Epithelial cell of prostate (primary cell): ENCODE measurements around the gene WDR77.

Experiments used
- DNase-seq: peaks from one replicate; pipeline ENCODE4 v3.0.0-alpha.2; 2011; ENCODE audit warnings: low read depth, low spot score
- H3K27ac ChIP-seq: fragments of 450-650 bp; 2 replicates; pipeline ENCODE4 v1.5.1; 2017; ENCODE audit warnings: mild to moderate bottlenecking

WDR77 gene

GRCh38 chr1:111470596-111470995, 21.5 kb upstream of the WDR77 start:
- no peak overlapping the region for H3K27ac ChIP-seq
- no peak for DNase-seq

GRCh38 chr1:111469539-111469938, 20.5 kb upstream of the WDR77 start:
- DNase-seq: no peak
- H3K27ac ChIP-seq: no peak overlapping the region

- H3K27ac ChIP-seq: no peak overlapping the region
- DNase-seq: no peak
Observed at GRCh38 chr1:111468717-111469100, 19.7 kb upstream of the WDR77 start.

- DNase-seq: no peak
- no peak overlapping the region for H3K27ac ChIP-seq
Observed at GRCh38 chr1:111467865-111468716, 19.0 kb upstream of the WDR77 start.

- no peak overlapping the region for H3K27ac ChIP-seq
- no peak for DNase-seq
Observed at GRCh38 chr1:111466480-111466879, 17.4 kb upstream of the WDR77 start.

- H3K27ac ChIP-seq: no peak overlapping the region
- DNase-seq: no peak
Observed at GRCh38 chr1:111465754-111466153, 16.7 kb upstream of the WDR77 start.

GRCh38 chr1:111463029-111463683, 14.1 kb upstream of the WDR77 start:
- DNase-seq: no peak
- no peak overlapping the region for H3K27ac ChIP-seq

GRCh38 chr1:111462370-111463028, 13.4 kb upstream of the WDR77 start:
- H3K27ac ChIP-seq: no peak overlapping the region
- DNase-seq: no peak

GRCh38 chr1:111461765-111462164, 12.7 kb upstream of the WDR77 start:
- no peak for DNase-seq

GRCh38 chr1:111455642-111456031, 6.6 kb upstream of the WDR77 start:
- no peak overlapping the region for H3K27ac ChIP-seq
- DNase-seq: no peak

More at GRCh38 chr1:111461765-111462164, 12.7 kb upstream of the WDR77 start:
- no peak overlapping the region for H3K27ac ChIP-seq

- DNase-seq: no peak
- no peak overlapping the region for H3K27ac ChIP-seq
Observed at GRCh38 chr1:111454859-111455641, 6.0 kb upstream of the WDR77 start.

- DNase-seq: no peak
- no peak overlapping the region for H3K27ac ChIP-seq
Observed at GRCh38 chr1:111453706-111454105, 4.7 kb upstream of the WDR77 start.

- DNase-seq: no peak
- no peak overlapping the region for H3K27ac ChIP-seq
Observed at GRCh38 chr1:111452581-111452980, 3.5 kb upstream of the WDR77 start.

GRCh38 chr1:111450185-111450584, 1.1 kb upstream of the WDR77 start:
- H3K27ac ChIP-seq: no peak overlapping the region

GRCh38 chr1:111449703-111450017, 604 bp upstream of the WDR77 start:
- H3K27ac ChIP-seq: peak overlapping the region; percentile 76
- no peak for DNase-seq

More at GRCh38 chr1:111450185-111450584, 1.1 kb upstream of the WDR77 start:
- DNase-seq: no peak

GRCh38 chr1:111448482-111448917, 556 bp downstream of the WDR77 start:
- peak overlapping the region; percentile 76 for H3K27ac ChIP-seq
- no peak for DNase-seq

- peak overlapping the region; percentile 76 for H3K27ac ChIP-seq
- no peak for DNase-seq
Observed at GRCh38 chr1:111446967-111447892, 1.8 kb downstream of the WDR77 start.

GRCh38 chr1:111446546-111446945, 2.5 kb downstream of the WDR77 start:
- peak overlapping the region; percentile 76 for H3K27ac ChIP-seq
- no peak for DNase-seq

GRCh38 chr1:111444031-111444430, 5.0 kb downstream of the WDR77 start:
- H3K27ac ChIP-seq: no peak overlapping the region
- DNase-seq: no peak
